GM23338 (cell line): ENCODE measurements around the gene ARMH1. TPM values are rescaled to one million over a fixed set of nuclear protein-coding genes. Genes with fewer than 3 reads are reported as not detected.

Experiments
- ATAC-seq: fragments of 200-7000 bp; cut with Tn5 transposase; 3 replicates; pipeline ENCODE4 v1.9.1; 2020
- DNase-seq: peaks from one replicate; pipeline ENCODE4 v3.0.0-alpha.2; 2015; ENCODE audit warnings: low spot score
- H2AFZ ChIP-seq: fragments of 200-600 bp; sonication (generic); 2 replicates; pipeline ENCODE4 v1.8.0; 2016; ENCODE audit warnings: antibody characterized with exemption, mild to moderate bottlenecking, moderate library complexity
- H3F3A ChIP-seq: fragments of 200-600 bp; sonication (generic); replicated peaks from 2 replicates; pipeline ENCODE4 v1.8.0; 2017; ENCODE audit warnings: antibody characterized with exemption, mixed run types, low read depth
- H3K27ac ChIP-seq: fragments of 200-600 bp; sonication (generic); 2 replicates; pipeline ENCODE4 v1.6.1; 2016; ENCODE audit warnings: low read depth
- H3K27me3 ChIP-seq: fragments of 200-600 bp; sonication (generic); 2 replicates; pipeline ENCODE4 v1.8.0; 2016; ENCODE audit warnings: mild to moderate bottlenecking, mixed run types, moderate library complexity; ENCODE audit not compliant: insufficient read depth
- H3K36me3 ChIP-seq: fragments of 200-600 bp; sonication (generic); 2 replicates; pipeline ENCODE4 v1.8.0; 2016; ENCODE audit warnings: mild to moderate bottlenecking; ENCODE audit not compliant: insufficient read depth
- H3K4me1 ChIP-seq: fragments of 200-600 bp; sonication (generic); 2 replicates; pipeline ENCODE4 v1.8.0; 2016; ENCODE audit warnings: mild to moderate bottlenecking, moderate library complexity; ENCODE audit not compliant: insufficient read depth
- H3K4me2 ChIP-seq: fragments of 200-600 bp; sonication (generic); 2 replicates; pipeline ENCODE4 v1.7.1; 2017; ENCODE audit warnings: mixed run types
- H3K4me3 ChIP-seq: fragments of 200-600 bp; sonication (generic); 2 replicates; pipeline ENCODE4 v1.6.1; 2016; ENCODE audit warnings: mixed run types
- H3K79me2 ChIP-seq: fragments of 200-600 bp; sonication (generic); replicated peaks from 2 replicates; pipeline ENCODE4 v1.8.0; 2017; ENCODE audit warnings: mild to moderate bottlenecking; ENCODE audit not compliant: insufficient read depth
- H3K9me2 ChIP-seq: fragments of 200-600 bp; sonication (generic); 2 replicates; pipeline ENCODE4 v1.8.0; 2017; ENCODE audit not compliant: insufficient read depth
- H4K20me1 ChIP-seq: fragments of 200-600 bp; sonication (generic); replicated peaks from 2 replicates; pipeline ENCODE4 v1.8.0; 2017; ENCODE audit warnings: mild to moderate bottlenecking; ENCODE audit not compliant: insufficient read depth
- H3K27ac Mint-ChIP-seq: 2 replicates; pipeline ENCODE4 v1.8.0; 2020; ENCODE audit warnings: inconsistent platforms, mild to moderate bottlenecking, moderate library complexity, mixed read lengths
- H3K27me3 Mint-ChIP-seq: 3 replicates; pipeline ENCODE4 v1.8.0; 2022; ENCODE audit warnings: low read depth, mild to moderate bottlenecking, moderate library complexity, mixed read lengths, inconsistent platforms; ENCODE audit not compliant: insufficient read depth, poor library complexity
- H3K36me3 Mint-ChIP-seq: 3 replicates; pipeline ENCODE4 v1.8.0; 2021; ENCODE audit warnings: low read depth, mild to moderate bottlenecking, inconsistent platforms, moderate library complexity, mixed read lengths
- H3K4me1 Mint-ChIP-seq: 3 replicates; pipeline ENCODE4 v1.8.0; 2020; ENCODE audit warnings: mild to moderate bottlenecking, inconsistent platforms, mixed read lengths
- H3K4me3 Mint-ChIP-seq: 3 replicates; pipeline ENCODE4 v1.8.0; 2021; ENCODE audit warnings: moderate library complexity, mild to moderate bottlenecking, inconsistent platforms, mixed read lengths
- H3K9me3 Mint-ChIP-seq: 3 replicates; pipeline ENCODE4 v1.8.0; 2020; ENCODE audit warnings: moderate library complexity, mild to moderate bottlenecking, inconsistent platforms, mixed read lengths
- CREB1 ChIP-seq: fragments of 250-450 bp; sonication (Bioruptor Pico); IDR thresholded peaks from 2 replicates; pipeline ENCODE4 v1.5.0; 2020; ENCODE audit warnings: low read depth, mild to moderate bottlenecking, moderate library complexity
- CTCF ChIP-seq, 2 experiments: fragments of 200-600 bp in 1 of 2; sonication (generic) in 1 of 2; conservative IDR thresholded peaks; 2 replicates each; pipeline versions ENCODE4 v1.5.1 to v1.6.1; 2016 to 2017; ENCODE audit warnings: antibody characterized with exemption in 2 of 2, low read depth in 2 of 2, mild to moderate bottlenecking in 2 of 2, moderate library complexity in 1 of 2
- EZH2 ChIP-seq: fragments of 200-600 bp; sonication (generic); IDR thresholded peaks from one replicate; pipeline ENCODE4 v1.8.0; 2017; ENCODE audit warnings: antibody characterized with exemption, mild to moderate bottlenecking, low read depth; ENCODE audit not compliant: unreplicated experiment
- EZH2phosphoT487 ChIP-seq: fragments of 200-600 bp; sonication (generic); IDR thresholded peaks from one replicate; pipeline ENCODE4 v1.8.1; 2018; ENCODE audit warnings: antibody characterized with exemption; ENCODE audit not compliant: unreplicated experiment
- JUNB ChIP-seq: IDR thresholded peaks from one replicate; pipeline ENCODE4 v1.6.1; 2016; ENCODE audit warnings: antibody characterized with exemption; ENCODE audit not compliant: unreplicated experiment
- NANOG ChIP-seq: IDR thresholded peaks from 2 replicates; pipeline ENCODE4 v1.6.1; 2016; ENCODE audit warnings: antibody characterized with exemption, borderline replicate concordance
- POLR2AphosphoS5 ChIP-seq: IDR thresholded peaks from 2 replicates; pipeline ENCODE4 v1.6.1; 2016; ENCODE audit warnings: antibody characterized with exemption, low read depth
- REST ChIP-seq: IDR thresholded peaks from one replicate; pipeline ENCODE4 v1.6.1; 2018; ENCODE audit warnings: antibody characterized with exemption; ENCODE audit not compliant: unreplicated experiment
- STAT1 ChIP-seq: IDR thresholded peaks from one replicate; pipeline ENCODE4 v1.6.1; 2016; ENCODE audit warnings: antibody characterized with exemption; ENCODE audit not compliant: unreplicated experiment
- ZNF114 ChIP-seq: fragments of 250-450 bp; sonication (Bioruptor Pico); IDR thresholded peaks from 2 replicates; pipeline ENCODE4 v1.5.0; 2020; ENCODE audit warnings: mild to moderate bottlenecking, moderate library complexity
- ZNF331 ChIP-seq: fragments of 250-450 bp; sonication (Bioruptor Pico); IDR thresholded peaks from 2 replicates; pipeline ENCODE4 v1.5.0; 2020; ENCODE audit warnings: low read depth, mild to moderate bottlenecking, moderate library complexity
- ZNF462 ChIP-seq: fragments of 250-450 bp; sonication (Bioruptor Pico); IDR thresholded peaks from 2 replicates; pipeline ENCODE4 v1.5.0; 2020; ENCODE audit warnings: mild to moderate bottlenecking, moderate library complexity
- polyA plus RNA-seq: library from polyadenylated mRNA; unstranded; fragments of >200 nt; fragmentation: Nextera tagmentation; extraction: Ambion mirVana; gene quantifications from 2 replicates; pipeline ENCODE4 v1.2.1, GENCODE V29; 2016
- total RNA-seq: library from RNA; depleted of rRNA; stranded (reverse); fragments of >200 nt; shearing (Covaris generic); gene quantifications from 2 replicates; pipeline ENCODE4 v1.2.3, GENCODE V29; 2014
- TF ChIP-seq, protein P1 (sequence below): IDR thresholded peaks from 2 replicates; pipeline ENCODE4 v1.6.1; 2016; ENCODE audit warnings: antibody characterized with exemption

Gene ARMH1
- total and polyA plus RNA-seq, 2 experiments from 2014 or later = 0.31 TPM; not detected in 1

- H3K9me2 ChIP-seq = no peaks in the 10 kb centered on the region
- Mint-ChIP-seq H3K4me3 (no peak overlapping the region), H3K36me3 (no peaks in the 10 kb centered on the region), H3K27ac (no peak overlapping the region), H3K27me3 (no peaks in the 10 kb centered on the region), H3K9me3 (no peaks in the 10 kb centered on the region), H3K4me1 (peaks cover 9% of the 10 kb centered on the region)
- H3K4me1 ChIP-seq = no peaks in the 10 kb centered on the region
- H2AFZ ChIP-seq = no peak overlapping the region
- H3K27ac ChIP-seq = no peak overlapping the region
- no peaks in the 10 kb centered on the region for H3F3A ChIP-seq
- H3K79me2 ChIP-seq = no peaks in the 10 kb centered on the region
- no peak for ATAC-seq
- TF ChIP-seq, protein P1, sequence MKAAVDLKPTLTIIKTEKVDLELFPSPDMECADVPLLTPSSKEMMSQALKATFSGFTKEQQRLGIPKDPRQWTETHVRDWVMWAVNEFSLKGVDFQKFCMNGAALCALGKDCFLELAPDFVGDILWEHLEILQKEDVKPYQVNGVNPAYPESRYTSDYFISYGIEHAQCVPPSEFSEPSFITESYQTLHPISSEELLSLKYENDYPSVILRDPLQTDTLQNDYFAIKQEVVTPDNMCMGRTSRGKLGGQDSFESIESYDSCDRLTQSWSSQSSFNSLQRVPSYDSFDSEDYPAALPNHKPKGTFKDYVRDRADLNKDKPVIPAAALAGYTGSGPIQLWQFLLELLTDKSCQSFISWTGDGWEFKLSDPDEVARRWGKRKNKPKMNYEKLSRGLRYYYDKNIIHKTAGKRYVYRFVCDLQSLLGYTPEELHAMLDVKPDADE = no peak
- no peak for TF ChIP-seq REST
- TF ChIP-seq EZH2phosphoT487 = no peak
- no peak for TF ChIP-seq EZH2
- TF ChIP-seq ZNF114 (CRISPR knock-in tag) = no peak
- TF ChIP-seq ZNF462 = no peak
- no peak for TF ChIP-seq CREB1 (CRISPR knock-in tag)
- no peak for TF ChIP-seq NANOG
- TF ChIP-seq CTCF (conservative IDR thresholded peaks at IDR 0.05; ENCODE audit: low read depth in 2 of 2) = no peak
- TF ChIP-seq POLR2AphosphoS5 = no peak
- no peak for TF ChIP-seq STAT1
- no peak for TF ChIP-seq ZNF331 (CRISPR knock-in tag)
- no peak for TF ChIP-seq JUNB
- DNase-seq = no peak
- no peaks in the 10 kb centered on the region for H3K36me3 ChIP-seq
- H3K4me3 ChIP-seq = no peak overlapping the region
- no peaks in the 10 kb centered on the region for H4K20me1 ChIP-seq
- no peak overlapping the region for H3K4me2 ChIP-seq
- H3K27me3 ChIP-seq = no peaks in the 10 kb centered on the region
These were observed 9.7 kb upstream of the ARMH1 start for GRCh38 chr1:44664730-44665370.
